HG02642 (cell line): ENCODE results near the gene PDK4.

ENCODE experiments used
- ATAC-seq: cut with Tn5 transposase; IDR thresholded peaks from one replicate; pipeline ENCODE4 v1.9.1; 2021; ENCODE audit warnings: mild to moderate bottlenecking; ENCODE audit not compliant: unreplicated experiment, poor library complexity

PDK4 gene

GRCh38 chr7:95596198-95597063 lies at the start of gene PDK4:
PDK4 (minus strand) TSS chr7:95596516; CDS start chr7:95596293, 223 bp downstream.
- ATAC-seq = no peak

- ATAC-seq = no peak
These were observed 45.9 kb upstream of the PDK4 start for GRCh38 chr7:95642173-95642572.

GRCh38 chr7:95636140-95636940 lies 40.0 kb upstream of the PDK4 start:
- ATAC-seq = no peak

- no peak for ATAC-seq
These were observed 36.3 kb upstream of the PDK4 start for GRCh38 chr7:95632609-95633008.

GRCh38 chr7:95631527-95631926 lies 35.2 kb upstream of the PDK4 start:
- no peak for ATAC-seq

GRCh38 chr7:95630702-95631458 lies 34.6 kb upstream of the PDK4 start:
- ATAC-seq = no peak

GRCh38 chr7:95628831-95629439 lies 32.6 kb upstream of the PDK4 start:
- no peak for ATAC-seq

GRCh38 chr7:95623788-95624187 lies 27.5 kb upstream of the PDK4 start:
- no peak for ATAC-seq

GRCh38 chr7:95622859-95623258 lies 26.5 kb upstream of the PDK4 start:
- no peak for ATAC-seq

GRCh38 chr7:95622001-95622549 lies 25.8 kb upstream of the PDK4 start:
- no peak for ATAC-seq

GRCh38 chr7:95621404-95621803 lies 25.1 kb upstream of the PDK4 start:
- no peak for ATAC-seq

- ATAC-seq = no peak
These were observed 24.3 kb upstream of the PDK4 start for GRCh38 chr7:95620631-95621030.

- ATAC-seq = no peak
These were observed 23.6 kb upstream of the PDK4 start for GRCh38 chr7:95619921-95620320.

GRCh38 chr7:95619517-95619916 lies 23.2 kb upstream of the PDK4 start:
- ATAC-seq = no peak

- no peak for ATAC-seq
These were observed 18.2 kb upstream of the PDK4 start for GRCh38 chr7:95614442-95614940.

GRCh38 chr7:95611224-95611623 lies 14.9 kb upstream of the PDK4 start:
- ATAC-seq = no peak

GRCh38 chr7:95609277-95609971 lies 13.1 kb upstream of the PDK4 start:
- ATAC-seq = no peak

- peak; percentile 98 for ATAC-seq
These were observed 12.2 kb upstream of the PDK4 start for GRCh38 chr7:95608359-95609173.
